Activated effector memory CD4-positive, alpha-beta T cell treated with anti-CD3 and anti-CD28 coated beads, Interleukin-2, amount 50 U/mL, for 16 hours (primary cell): ENCODE data around the gene SARS2.
A peak's percentile ranks its signal among the peaks of the same experiment; 100 is the strongest.
"Not testable (repeated sequence)": the region's sequence is repeated elsewhere in the genome, so short reads cannot be mapped to it uniquely, and the experiment has no call there.

Source experiments
- DNase-seq: peaks from one replicate; pipeline ENCODE4 v3.0.0-alpha.2; 2020

Gene SARS2

GRCh38 chr19:38890686-38891085, 39.9 kb downstream of the SARS2 start:
- DNase-seq: no peak

- DNase-seq: no peak
These were observed 40.8 kb downstream of the SARS2 start for GRCh38 chr19:38889803-38890202.

- no peak for DNase-seq
These were observed 41.7 kb downstream of the SARS2 start for GRCh38 chr19:38888876-38889275.

GRCh38 chr19:38884691-38885090, 45.9 kb downstream of the SARS2 start:
- DNase-seq: not testable (repeated sequence)

- DNase-seq: no peak
These were observed 47.3 kb downstream of the SARS2 start for GRCh38 chr19:38883286-38883685.

- DNase-seq: no peak
These were observed 49.5 kb downstream of the SARS2 start for GRCh38 chr19:38880882-38881609.

GRCh38 chr19:38880076-38880881, 50.3 kb downstream of the SARS2 start:
- no peak for DNase-seq

GRCh38 chr19:38879400-38879751, 51.2 kb downstream of the SARS2 start:
- DNase-seq: no peak

GRCh38 chr19:38878575-38879399, 51.8 kb downstream of the SARS2 start:
- DNase-seq: no peak

- peak; percentile 88 for DNase-seq
These were observed 52.6 kb downstream of the SARS2 start, which contains the start of gene RINL for GRCh38 chr19:38877781-38878574. RINL (minus strand) TSS chr19:38878275; CDS start chr19:38876742, 1,533 bp downstream.

- no peak for DNase-seq
These were observed 54.7 kb downstream of the SARS2 start for GRCh38 chr19:38875656-38876395.

GRCh38 chr19:38873400-38873799, 57.2 kb downstream of the SARS2 start:
- DNase-seq: not testable (repeated sequence)

- no peak for DNase-seq
These were observed 60.0 kb downstream of the SARS2 start for GRCh38 chr19:38870612-38871011.

- peak; percentile 98 for DNase-seq
These were observed 60.5 kb downstream of the SARS2 start for GRCh38 chr19:38869836-38870607.

- DNase-seq: peak; percentile 73
These were observed 61.3 kb downstream of the SARS2 start for GRCh38 chr19:38869160-38869835.

GRCh38 chr19:38868551-38868950, 62.0 kb downstream of the SARS2 start:
- no peak for DNase-seq

- DNase-seq: no peak
These were observed 63.3 kb downstream of the SARS2 start for GRCh38 chr19:38867171-38867780.
